SU-DHL-6 (cell line): ENCODE data around the gene C11orf54.

ENCODE experiments used
- EZH2phosphoT487 ChIP-seq: fragments of 200-600 bp; sonication (generic), shearing (Covaris generic); conservative IDR thresholded peaks from 2 replicates; pipeline ENCODE4 v1.6.1; 2018; ENCODE audit warnings: mild to moderate bottlenecking, antibody characterized with exemption, low read length, moderate library complexity, mixed read lengths
- TF ChIP-seq, protein P1 (sequence below): fragments of 200-600 bp; sonication (generic); IDR thresholded peaks from one replicate; pipeline ENCODE4 v1.5.1; 2017; ENCODE audit warnings: antibody characterized with exemption, mild to moderate bottlenecking, low read length, moderate library complexity; ENCODE audit not compliant: insufficient read depth, poor library complexity, severe bottlenecking

DNA sequence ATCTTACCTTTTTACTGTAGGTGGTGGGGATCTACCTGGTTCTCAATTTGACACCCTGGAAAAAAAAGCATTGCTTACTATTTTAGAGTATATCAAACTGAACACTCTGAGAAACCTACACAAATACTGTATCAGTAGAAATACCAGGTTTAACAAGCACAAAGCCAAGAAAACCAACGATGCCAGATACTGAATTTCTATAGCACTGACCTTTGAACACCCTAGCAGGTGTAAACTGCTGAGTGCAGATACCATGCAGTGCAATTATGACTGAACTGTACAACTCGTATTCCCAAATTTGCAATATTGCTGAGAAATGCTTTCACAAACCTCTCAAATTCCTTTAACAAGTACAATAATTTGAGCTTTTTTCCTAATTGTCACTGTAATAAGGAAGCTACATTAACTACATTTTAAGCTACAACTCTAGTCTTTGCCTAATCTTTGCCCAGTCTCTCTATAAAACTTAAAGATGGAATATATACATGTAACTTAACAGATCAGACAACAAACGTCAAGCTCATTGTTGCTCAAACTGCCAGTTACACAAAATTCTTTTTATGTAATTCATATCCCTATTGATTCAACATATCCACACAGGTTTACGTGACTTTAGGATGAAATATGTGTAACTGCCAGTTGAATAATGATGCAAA is 9.1 kb upstream of the C11orf54 start:
- TF ChIP-seq, protein P1, sequence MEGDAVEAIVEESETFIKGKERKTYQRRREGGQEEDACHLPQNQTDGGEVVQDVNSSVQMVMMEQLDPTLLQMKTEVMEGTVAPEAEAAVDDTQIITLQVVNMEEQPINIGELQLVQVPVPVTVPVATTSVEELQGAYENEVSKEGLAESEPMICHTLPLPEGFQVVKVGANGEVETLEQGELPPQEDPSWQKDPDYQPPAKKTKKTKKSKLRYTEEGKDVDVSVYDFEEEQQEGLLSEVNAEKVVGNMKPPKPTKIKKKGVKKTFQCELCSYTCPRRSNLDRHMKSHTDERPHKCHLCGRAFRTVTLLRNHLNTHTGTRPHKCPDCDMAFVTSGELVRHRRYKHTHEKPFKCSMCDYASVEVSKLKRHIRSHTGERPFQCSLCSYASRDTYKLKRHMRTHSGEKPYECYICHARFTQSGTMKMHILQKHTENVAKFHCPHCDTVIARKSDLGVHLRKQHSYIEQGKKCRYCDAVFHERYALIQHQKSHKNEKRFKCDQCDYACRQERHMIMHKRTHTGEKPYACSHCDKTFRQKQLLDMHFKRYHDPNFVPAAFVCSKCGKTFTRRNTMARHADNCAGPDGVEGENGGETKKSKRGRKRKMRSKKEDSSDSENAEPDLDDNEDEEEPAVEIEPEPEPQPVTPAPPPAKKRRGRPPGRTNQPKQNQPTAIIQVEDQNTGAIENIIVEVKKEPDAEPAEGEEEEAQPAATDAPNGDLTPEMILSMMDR = no peak
- no peak for TF ChIP-seq EZH2phosphoT487
